DND-41 (cell line): Measurements from ENCODE around the gene SLC40A1.

ENCODE experiments used
- CTCF ChIP-seq: IDR thresholded peaks from 2 replicates; pipeline ENCODE4 v1.5.1; 2012; ENCODE audit warnings: borderline replicate concordance, low read length, moderate library complexity, mild to moderate bottlenecking; ENCODE audit not compliant: poor library complexity, severe bottlenecking; ENCODE audit errors: extremely low read depth
- EZH2 ChIP-seq: IDR thresholded peaks from 3 replicates; pipeline ENCODE4 v1.6.1; 2012; ENCODE audit warnings: borderline replicate concordance, low read depth, mild to moderate bottlenecking, moderate library complexity, low read length, inconsistent platforms; ENCODE audit not compliant: severe bottlenecking

GRCh38 chr2:189551808-189552207 lies 28.8 kb downstream of the SLC40A1 start:
- no peak for TF ChIP-seq CTCF
- TF ChIP-seq EZH2: no peak
